Keratinocyte (primary cell): ENCODE results near the gene IL22RA1. TPM values are rescaled to one million over a fixed set of nuclear protein-coding genes. Genes with fewer than 3 reads are reported as not detected.

Source experiments
- DNase-seq: peaks from one replicate; pipeline ENCODE4 v3.0.0-alpha.2; 2011; ENCODE audit warnings: low read depth, missing footprints, low spot score
- FAIRE-seq: peaks from 2 replicates; lab custom pipeline; 2011; peaks lifted over from hg19 to GRCh38; lab: Jason Lieb, UNC
- H2AFZ ChIP-seq: 2 replicates; pipeline ENCODE4 v1.6.0; 2012; ENCODE audit warnings: low read length, control low read depth, inconsistent platforms; ENCODE audit not compliant: control insufficient read depth
- H3K27ac ChIP-seq: 2 replicates; pipeline ENCODE4 v1.5.1; 2011; ENCODE audit warnings: low read length; ENCODE audit not compliant: control insufficient read depth, insufficient read depth
- H3K27me3 ChIP-seq: 3 replicates; pipeline ENCODE4 v1.6.0; 2011; ENCODE audit warnings: low read length; ENCODE audit not compliant: control insufficient read depth, insufficient read depth; ENCODE audit errors: extremely low read depth
- H3K36me3 ChIP-seq, 2 experiments: 2 replicates in 1 of 2; 3 replicates in 1 of 2; pipeline ENCODE4 v1.5.1; 2011; ENCODE audit warnings: low read length in 2 of 2, mild to moderate bottlenecking in 1 of 2; ENCODE audit not compliant: control insufficient read depth in 2 of 2, insufficient read depth in 2 of 2; ENCODE audit errors: extremely low read depth in 1 of 2
- H3K4me1 ChIP-seq: 3 replicates; pipeline ENCODE4 v1.5.1; 2011; ENCODE audit warnings: low read length; ENCODE audit not compliant: control insufficient read depth, insufficient read depth; ENCODE audit errors: extremely low read depth
- H3K4me2 ChIP-seq: 3 replicates; pipeline ENCODE4 v1.6.0; 2011; ENCODE audit warnings: low read depth, low read length; ENCODE audit not compliant: control insufficient read depth, insufficient read depth; ENCODE audit errors: extremely low read depth
- H3K4me3 ChIP-seq, 3 experiments: fragments of 200-600 bp in 1 of 3; sonication (generic) in 1 of 3; 2 replicates in 2 of 3; 3 replicates in 1 of 3; pipeline ENCODE4 v1.5.1; 2011 to 2016; ENCODE audit warnings: low read length in 3 of 3, mild to moderate bottlenecking in 3 of 3, control low read depth in 2 of 3, inconsistent platforms in 1 of 3, low read depth in 1 of 3, mixed read lengths in 1 of 3, mixed run types in 1 of 3, moderate library complexity in 1 of 3; ENCODE audit not compliant: control insufficient read depth in 2 of 3, insufficient read depth in 2 of 3; ENCODE audit errors: extremely low read depth in 1 of 3
- H3K79me2 ChIP-seq: 2 replicates; pipeline ENCODE4 v1.6.0; 2012; ENCODE audit warnings: low read length; ENCODE audit not compliant: control insufficient read depth, insufficient read depth
- H3K9ac ChIP-seq: 3 replicates; pipeline ENCODE4 v1.6.0; 2011; ENCODE audit warnings: low read length; ENCODE audit not compliant: control insufficient read depth, insufficient read depth; ENCODE audit errors: extremely low read depth
- H3K9me1 ChIP-seq: 3 replicates; pipeline ENCODE4 v1.6.0; 2011; ENCODE audit warnings: low read length; ENCODE audit not compliant: control insufficient read depth, insufficient read depth; ENCODE audit errors: extremely low read depth
- H3K9me3 ChIP-seq: 2 replicates; pipeline ENCODE4 v1.5.1; 2012; ENCODE audit warnings: low read depth, low read length; ENCODE audit not compliant: control insufficient read depth
- H4K20me1 ChIP-seq: 3 replicates; pipeline ENCODE4 v1.6.0; 2011; ENCODE audit warnings: low read length; ENCODE audit not compliant: control insufficient read depth, insufficient read depth; ENCODE audit errors: extremely low read depth
- EZH2 ChIP-seq: IDR thresholded peaks from one replicate; pipeline ENCODE4 v1.6.1; 2012; ENCODE audit warnings: inconsistent platforms, mild to moderate bottlenecking, low read length, moderate library complexity
- dilution Hi-C: fragments of 300-500 bp; cut with MboI; formaldehyde crosslinking; loops from one replicate; pipeline ENCODE4 v1.7.0; 2020; ENCODE audit warnings: low sequenced_read_pairs; ENCODE audit not compliant: extremely low pct_ligation_motif_present
- polyA plus RNA-seq, 5 experiments: library from polyadenylated mRNA; depleted of rRNA in 3 of 5; stranded (reverse) in 3 of 5; stranded (forward) in 1 of 5; unstranded in 1 of 5; fragments of >200 nt; gene quantifications; 1 replicate in 1 of 5; 2 replicates in 3 of 5; 3 replicates in 1 of 5; pipeline versions ENCODE4 v1.2.1 to v1.2.3, GENCODE V29; 2011 to 2012; ENCODE audit warnings: missing spikeins in 2 of 5, low read depth in 1 of 5, low replicate concordance in 1 of 5
- TF ChIP-seq, protein P1 (sequence below), 3 experiments: IDR thresholded peaks in 1 of 3; conservative IDR thresholded peaks in 1 of 3; optimal IDR thresholded peaks in 1 of 3; 2 replicates in 2 of 3; 3 replicates in 1 of 3; pipeline versions ENCODE3 to v1.5.1; 2011; ENCODE audit warnings: low read length in 3 of 3, mild to moderate bottlenecking in 3 of 3, moderate library complexity in 2 of 3, control low read depth in 1 of 3, inconsistent platforms in 1 of 3; ENCODE audit not compliant: insufficient read depth in 2 of 3; ENCODE audit errors: extremely low read depth in 1 of 3

The IL22RA1 gene
- polyA plus RNA-seq, 1 donor (not counting 4 experiments of a cell fraction or from before 2014, with no cell fraction given): 1.7 TPM

DNA sequence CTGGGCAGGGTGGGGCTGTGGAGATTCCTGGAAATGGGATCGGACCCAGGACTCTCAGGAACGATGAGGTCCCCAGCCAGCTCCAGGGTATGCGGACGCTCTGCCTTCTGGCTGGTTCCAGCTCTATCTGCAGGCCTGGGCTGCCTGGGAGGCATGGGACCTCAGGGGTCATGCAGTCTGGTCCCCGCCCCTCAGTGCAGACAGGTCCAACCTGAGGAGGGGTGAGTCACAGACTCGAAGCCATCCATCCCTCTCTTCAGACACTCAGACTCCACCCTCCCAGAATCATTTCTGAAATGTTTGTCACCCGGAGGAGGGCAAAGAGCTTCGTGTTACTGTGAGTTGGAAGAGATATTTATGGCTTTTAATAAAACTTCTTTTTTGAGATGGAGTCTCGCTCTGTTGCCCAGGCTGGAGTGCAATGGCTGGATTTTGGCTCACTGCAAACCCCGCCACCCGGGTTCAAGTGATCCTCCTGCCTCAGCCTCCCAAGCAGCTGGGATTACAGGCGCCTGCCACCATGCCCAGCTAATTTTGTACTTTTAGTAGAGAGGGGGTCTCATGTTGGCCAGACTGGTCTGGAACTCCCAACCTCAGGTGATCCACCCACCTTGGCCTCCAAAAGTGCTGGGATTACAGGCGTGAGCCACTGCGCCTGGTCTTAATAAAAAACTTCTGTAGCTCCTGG, 25.1 kb downstream of the IL22RA1 start:
- Histone ChIP-seq H2AFZ (no peak overlapping the region), H3K9me1 (no peaks in the 10 kb centered on the region), H3K79me2 (no peaks in the 10 kb centered on the region), H3K36me3 (no peaks in the 10 kb centered on the region), H3K27me3 (no peaks in the 10 kb centered on the region), H3K27ac (no peak overlapping the region), H3K9ac (no peak overlapping the region), H3K4me1 (peaks cover 35% of the 10 kb centered on the region), H3K4me3 (no peak overlapping the region), H3K4me2 (peak overlapping the region; percentile 15), H3K9me3 (no peaks in the 10 kb centered on the region), H4K20me1 (no peaks in the 10 kb centered on the region)
- DNase-seq (no peak), FAIRE-seq (peak; percentile 70)
- dilution Hi-C loops: no loop called here
- no peak for TF ChIP-seq EZH2
- TF ChIP-seq, protein P1, sequence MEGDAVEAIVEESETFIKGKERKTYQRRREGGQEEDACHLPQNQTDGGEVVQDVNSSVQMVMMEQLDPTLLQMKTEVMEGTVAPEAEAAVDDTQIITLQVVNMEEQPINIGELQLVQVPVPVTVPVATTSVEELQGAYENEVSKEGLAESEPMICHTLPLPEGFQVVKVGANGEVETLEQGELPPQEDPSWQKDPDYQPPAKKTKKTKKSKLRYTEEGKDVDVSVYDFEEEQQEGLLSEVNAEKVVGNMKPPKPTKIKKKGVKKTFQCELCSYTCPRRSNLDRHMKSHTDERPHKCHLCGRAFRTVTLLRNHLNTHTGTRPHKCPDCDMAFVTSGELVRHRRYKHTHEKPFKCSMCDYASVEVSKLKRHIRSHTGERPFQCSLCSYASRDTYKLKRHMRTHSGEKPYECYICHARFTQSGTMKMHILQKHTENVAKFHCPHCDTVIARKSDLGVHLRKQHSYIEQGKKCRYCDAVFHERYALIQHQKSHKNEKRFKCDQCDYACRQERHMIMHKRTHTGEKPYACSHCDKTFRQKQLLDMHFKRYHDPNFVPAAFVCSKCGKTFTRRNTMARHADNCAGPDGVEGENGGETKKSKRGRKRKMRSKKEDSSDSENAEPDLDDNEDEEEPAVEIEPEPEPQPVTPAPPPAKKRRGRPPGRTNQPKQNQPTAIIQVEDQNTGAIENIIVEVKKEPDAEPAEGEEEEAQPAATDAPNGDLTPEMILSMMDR (optimal IDR thresholded peaks at IDR 0.05 in 1 of 3, IDR thresholded peaks at IDR 0.05 in 1 of 3, conservative IDR thresholded peaks at IDR 0.05 in 1 of 3; ENCODE audit: extremely low read depth in 1 of 3, insufficient read depth in 2 of 3, low read length in 3 of 3): no peak

GRCh38 chr1:24117132-24117531, 25.8 kb downstream of the IL22RA1 start:
- no peak overlapping the region for H3K9ac ChIP-seq
- H3K79me2 ChIP-seq: no peaks in the 10 kb centered on the region
- H3K4me1 ChIP-seq: peaks cover 39% of the 10 kb centered on the region
- H3K9me1 ChIP-seq: no peaks in the 10 kb centered on the region
- no peaks in the 10 kb centered on the region for H3K9me3 ChIP-seq
- dilution Hi-C loops: no loop called here
- FAIRE-seq (no peak), DNase-seq (no peak)
- no peaks in the 10 kb centered on the region for H3K27me3 ChIP-seq
- no peak overlapping the region for H3K4me3 ChIP-seq
- peak overlapping the region; percentile 15 for H3K4me2 ChIP-seq
- H3K27ac ChIP-seq: no peak overlapping the region
- no peaks in the 10 kb centered on the region for H4K20me1 ChIP-seq
- H2AFZ ChIP-seq: no peak overlapping the region
- H3K36me3 ChIP-seq: no peaks in the 10 kb centered on the region
- TF ChIP-seq, protein P1 (optimal IDR thresholded peaks at IDR 0.05 in 1 of 3, IDR thresholded peaks at IDR 0.05 in 1 of 3, conservative IDR thresholded peaks at IDR 0.05 in 1 of 3; ENCODE audit: extremely low read depth in 1 of 3, insufficient read depth in 2 of 3, low read length in 3 of 3): no peak
- TF ChIP-seq EZH2: no peak
